ENCODE data around the gene KIF2C. TPM values are rescaled to one million over a fixed set of nuclear protein-coding genes. Genes with fewer than 3 reads are reported as not detected.

KIF2C gene
- total RNA-seq, 1 donor from 2014 or later = 3.2 TPM

DNA sequence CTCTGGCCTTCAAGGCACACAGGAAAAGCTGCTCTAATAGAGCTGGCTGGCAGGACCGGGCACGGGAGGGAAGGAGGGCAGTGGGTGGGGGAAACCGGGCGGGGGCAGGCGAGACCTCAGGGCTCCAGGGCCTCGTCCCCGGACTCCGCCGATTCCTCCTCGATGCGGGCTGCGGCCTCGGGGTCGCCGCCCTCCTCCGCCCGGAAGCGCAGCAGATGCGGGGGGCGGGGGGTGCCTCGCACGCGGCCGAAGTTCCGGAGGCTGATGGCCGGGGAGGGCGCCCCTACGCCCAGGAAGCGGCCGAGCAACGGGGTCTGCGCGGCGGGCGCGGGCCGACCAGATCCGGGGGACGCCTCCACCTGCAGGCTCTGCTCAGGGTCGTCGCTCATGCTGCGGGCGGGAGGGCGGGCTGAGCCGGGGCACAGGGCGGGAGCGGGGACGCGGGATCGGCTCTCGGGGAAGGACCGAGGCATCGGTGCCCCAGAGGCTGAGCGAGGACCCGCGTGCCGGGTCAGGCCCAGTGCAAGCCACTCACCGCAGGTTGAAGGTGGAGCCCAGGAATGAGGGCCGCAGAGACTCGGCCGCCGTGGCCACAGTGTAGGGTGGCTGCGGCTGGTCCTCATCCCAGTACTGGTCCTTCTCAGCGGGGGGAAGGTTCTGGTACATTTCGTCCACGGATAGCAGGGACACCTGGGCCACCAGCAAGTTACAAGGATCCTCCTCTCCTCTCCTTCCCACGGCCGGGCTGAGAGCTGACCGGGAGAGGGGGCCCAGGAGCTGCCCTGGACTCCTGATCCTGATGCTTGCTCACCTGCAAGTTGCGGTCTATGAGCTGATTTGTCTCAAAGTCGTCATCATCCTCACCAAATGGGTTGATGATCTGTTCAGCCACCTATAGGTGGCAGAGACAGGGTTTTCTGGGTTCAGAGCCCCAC lies 44.7 kb downstream of the KIF2C start:
- no peaks in the 10 kb centered on the region for H3K79me2 ChIP-seq (ENCODE audit: insufficient read depth, low read length)
- peak overlapping the region; percentile 63 for H3K9ac ChIP-seq (ENCODE audit: low read length)
- H2AFZ ChIP-seq (ENCODE audit: low read depth, low read length) = peak overlapping the region; percentile 77
- H3K36me3 ChIP-seq (ENCODE audit: insufficient read depth, low read length) = no peaks in the 10 kb centered on the region
- no peak for TF ChIP-seq EZH2 (IDR thresholded peaks at IDR 0.05; ENCODE audit: insufficient read depth, low read length)
- TF ChIP-seq, protein P1, sequence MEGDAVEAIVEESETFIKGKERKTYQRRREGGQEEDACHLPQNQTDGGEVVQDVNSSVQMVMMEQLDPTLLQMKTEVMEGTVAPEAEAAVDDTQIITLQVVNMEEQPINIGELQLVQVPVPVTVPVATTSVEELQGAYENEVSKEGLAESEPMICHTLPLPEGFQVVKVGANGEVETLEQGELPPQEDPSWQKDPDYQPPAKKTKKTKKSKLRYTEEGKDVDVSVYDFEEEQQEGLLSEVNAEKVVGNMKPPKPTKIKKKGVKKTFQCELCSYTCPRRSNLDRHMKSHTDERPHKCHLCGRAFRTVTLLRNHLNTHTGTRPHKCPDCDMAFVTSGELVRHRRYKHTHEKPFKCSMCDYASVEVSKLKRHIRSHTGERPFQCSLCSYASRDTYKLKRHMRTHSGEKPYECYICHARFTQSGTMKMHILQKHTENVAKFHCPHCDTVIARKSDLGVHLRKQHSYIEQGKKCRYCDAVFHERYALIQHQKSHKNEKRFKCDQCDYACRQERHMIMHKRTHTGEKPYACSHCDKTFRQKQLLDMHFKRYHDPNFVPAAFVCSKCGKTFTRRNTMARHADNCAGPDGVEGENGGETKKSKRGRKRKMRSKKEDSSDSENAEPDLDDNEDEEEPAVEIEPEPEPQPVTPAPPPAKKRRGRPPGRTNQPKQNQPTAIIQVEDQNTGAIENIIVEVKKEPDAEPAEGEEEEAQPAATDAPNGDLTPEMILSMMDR (IDR thresholded peaks at IDR 0.05; ENCODE audit: insufficient read depth, low read depth, low read length) = no peak
- Mint-ChIP-seq H3K4me3 (ENCODE audit: unreplicated experiment) (no peak overlapping the region), H3K27ac (ENCODE audit: unreplicated experiment) (no peak overlapping the region), H3K9me3 (ENCODE audit: unreplicated experiment) (no peaks in the 10 kb centered on the region), H3K27me3 (ENCODE audit: low read depth, unreplicated experiment) (peaks cover 9% of the 10 kb centered on the region), H3K36me3 (ENCODE audit: low read depth, unreplicated experiment) (peaks cover 12% of the 10 kb centered on the region), H3K4me1 (ENCODE audit: low read depth, unreplicated experiment) (no peaks in the 10 kb centered on the region)
- peak overlapping the region; percentile 83 for H3K4me2 ChIP-seq (ENCODE audit: low read length)
- DNase-seq (ENCODE audit: low read depth) (no peak), FAIRE-seq (no peak)
- H3K4me3 ChIP-seq (ENCODE audit: insufficient read depth, low read depth, low read length) = peak overlapping the region; percentile 13
- H4K20me1 ChIP-seq (ENCODE audit: insufficient read depth, low read length) = peaks cover 19% of the 10 kb centered on the region
- H3K27ac ChIP-seq (ENCODE audit: low read depth, low read length) = no peak overlapping the region
- peaks cover 25% of the 10 kb centered on the region for H3K4me1 ChIP-seq (ENCODE audit: insufficient read depth, low read length)
- no peaks in the 10 kb centered on the region for H3K27me3 ChIP-seq (ENCODE audit: insufficient read depth, low read length)
- no peaks in the 10 kb centered on the region for H3K9me3 ChIP-seq (ENCODE audit: insufficient read depth, low read depth, low read length)

- TF ChIP-seq, protein P1 (IDR thresholded peaks at IDR 0.05; ENCODE audit: insufficient read depth, low read depth, low read length) = no peak
- TF ChIP-seq EZH2 (IDR thresholded peaks at IDR 0.05; ENCODE audit: insufficient read depth, low read length) = no peak
- H3K4me1 Mint-ChIP-seq (ENCODE audit: low read depth, unreplicated experiment) = no peaks in the 10 kb centered on the region
These were observed 45.4 kb downstream of the KIF2C start for GRCh38 chr1:44785029-44785380.

More at GRCh38 chr1:44785029-44785380, 45.4 kb downstream of the KIF2C start:
- Histone ChIP-seq H3K36me3 (ENCODE audit: insufficient read depth, low read length) (no peaks in the 10 kb centered on the region), H3K27me3 (ENCODE audit: insufficient read depth, low read length) (no peaks in the 10 kb centered on the region), H3K9me3 (ENCODE audit: insufficient read depth, low read depth, low read length) (no peaks in the 10 kb centered on the region), H3K4me3 (ENCODE audit: insufficient read depth, low read depth, low read length) (no peak overlapping the region), H3K79me2 (ENCODE audit: insufficient read depth, low read length) (no peaks in the 10 kb centered on the region), H2AFZ (ENCODE audit: low read depth, low read length) (peak overlapping the region; percentile 77), H3K4me1 (ENCODE audit: insufficient read depth, low read length) (peaks cover 25% of the 10 kb centered on the region), H4K20me1 (ENCODE audit: insufficient read depth, low read length) (peaks cover 13% of the 10 kb centered on the region), H3K4me2 (ENCODE audit: low read length) (peak overlapping the region; percentile 83), H3K9ac (ENCODE audit: low read length) (no peak overlapping the region), H3K27ac (ENCODE audit: low read depth, low read length) (no peak overlapping the region)
- H3K9me3 Mint-ChIP-seq (ENCODE audit: unreplicated experiment) = no peaks in the 10 kb centered on the region
- peaks cover 9% of the 10 kb centered on the region for H3K27me3 Mint-ChIP-seq (ENCODE audit: low read depth, unreplicated experiment)
- DNase-seq (ENCODE audit: low read depth) (no peak), FAIRE-seq (no peak)
- H3K4me3 Mint-ChIP-seq (ENCODE audit: unreplicated experiment) = no peak overlapping the region
- peaks cover 12% of the 10 kb centered on the region for H3K36me3 Mint-ChIP-seq (ENCODE audit: low read depth, unreplicated experiment)
- no peak overlapping the region for H3K27ac Mint-ChIP-seq (ENCODE audit: unreplicated experiment)

All from astrocyte (in vitro differentiated cells and primary cell).